ENCODE data around the gene IRX6. TPM values are rescaled to one million over a fixed set of nuclear protein-coding genes. Genes with fewer than 3 reads are reported as not detected.

The IRX6 gene
- total RNA-seq, 1 donor from 2014 or later: 0.49 TPM

DNA sequence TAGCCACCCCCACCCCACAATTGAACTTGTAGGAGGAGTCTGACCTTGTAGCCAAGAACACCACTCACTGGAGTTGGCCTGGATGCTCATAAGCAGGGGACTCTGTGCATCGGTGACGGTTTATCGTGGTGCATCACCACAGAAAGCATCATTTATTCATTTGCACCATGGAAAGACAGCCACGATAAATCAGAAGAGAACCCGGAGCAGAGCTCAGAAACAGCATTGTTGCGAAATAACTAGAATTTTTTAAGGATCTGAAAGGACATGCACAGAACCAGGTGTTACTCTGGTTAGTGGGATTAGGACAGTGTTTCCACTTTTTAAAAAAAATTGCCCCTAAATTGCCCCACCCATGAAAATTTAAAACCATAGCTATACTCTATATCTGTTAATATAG, 44.4 kb upstream of the IRX6 start:
- no peaks in the 10 kb centered on the region for H3K4me1 ChIP-seq
- no peak overlapping the region for H3K4me3 ChIP-seq

DNA sequence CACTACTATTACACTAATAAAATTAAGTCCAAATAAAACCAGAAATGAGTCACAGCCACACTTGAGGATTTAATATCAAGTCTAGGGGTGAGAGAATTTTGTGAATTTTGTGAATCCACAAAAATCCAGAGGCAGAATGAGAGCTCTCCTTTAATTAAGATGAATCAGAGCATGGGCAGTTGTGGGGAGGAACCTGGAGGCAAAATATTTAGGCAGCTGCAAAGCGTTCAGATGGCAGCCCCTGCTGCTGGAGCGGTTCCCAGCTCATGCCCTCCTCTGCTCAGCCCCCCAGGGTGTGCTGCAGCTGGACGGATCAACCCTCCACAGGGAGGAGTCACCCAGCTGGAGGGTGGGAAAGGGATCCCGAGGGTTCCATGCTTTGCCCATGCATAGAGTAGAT, 43.4 kb upstream of the IRX6 start:
- no peaks in the 10 kb centered on the region for H3K4me1 ChIP-seq
- no peaks in the 10 kb centered on the region for H3K9me3 ChIP-seq
- TF ChIP-seq, protein P1, sequence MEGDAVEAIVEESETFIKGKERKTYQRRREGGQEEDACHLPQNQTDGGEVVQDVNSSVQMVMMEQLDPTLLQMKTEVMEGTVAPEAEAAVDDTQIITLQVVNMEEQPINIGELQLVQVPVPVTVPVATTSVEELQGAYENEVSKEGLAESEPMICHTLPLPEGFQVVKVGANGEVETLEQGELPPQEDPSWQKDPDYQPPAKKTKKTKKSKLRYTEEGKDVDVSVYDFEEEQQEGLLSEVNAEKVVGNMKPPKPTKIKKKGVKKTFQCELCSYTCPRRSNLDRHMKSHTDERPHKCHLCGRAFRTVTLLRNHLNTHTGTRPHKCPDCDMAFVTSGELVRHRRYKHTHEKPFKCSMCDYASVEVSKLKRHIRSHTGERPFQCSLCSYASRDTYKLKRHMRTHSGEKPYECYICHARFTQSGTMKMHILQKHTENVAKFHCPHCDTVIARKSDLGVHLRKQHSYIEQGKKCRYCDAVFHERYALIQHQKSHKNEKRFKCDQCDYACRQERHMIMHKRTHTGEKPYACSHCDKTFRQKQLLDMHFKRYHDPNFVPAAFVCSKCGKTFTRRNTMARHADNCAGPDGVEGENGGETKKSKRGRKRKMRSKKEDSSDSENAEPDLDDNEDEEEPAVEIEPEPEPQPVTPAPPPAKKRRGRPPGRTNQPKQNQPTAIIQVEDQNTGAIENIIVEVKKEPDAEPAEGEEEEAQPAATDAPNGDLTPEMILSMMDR (IDR thresholded peaks at IDR 0.05): no peak
- no peak for TF ChIP-seq POLR2AphosphoS5 (IDR thresholded peaks at IDR 0.05; ENCODE audit: insufficient read depth in 1 of 2, low read depth in 1 of 2)
- TF ChIP-seq POLR2A (IDR thresholded peaks at IDR 0.05): no peak
- DNase-seq (ENCODE audit: extremely low spot score in 2 of 2): peak in 1 of 2 donors; percentile 11
- intact Hi-C loops (cut with DNase I): no loop called here
- H3K36me3 ChIP-seq: no peaks in the 10 kb centered on the region
- H3K27me3 ChIP-seq: no peaks in the 10 kb centered on the region
- no peak overlapping the region for H3K4me3 ChIP-seq
- no peak overlapping the region for H3K27ac ChIP-seq

More for the DNA sequence above, 44.4 kb upstream of the IRX6 start:
- intact Hi-C loops (cut with DNase I): no loop called here
- no peaks in the 10 kb centered on the region for H3K9me3 ChIP-seq
- H3K27ac ChIP-seq: no peak overlapping the region
- no peaks in the 10 kb centered on the region for H3K36me3 ChIP-seq
- peak in 1 of 2 donors; percentile 37 for DNase-seq (ENCODE audit: extremely low spot score in 2 of 2)
- TF ChIP-seq POLR2A (IDR thresholded peaks at IDR 0.05): no peak
- H3K27me3 ChIP-seq: no peaks in the 10 kb centered on the region

DNA sequence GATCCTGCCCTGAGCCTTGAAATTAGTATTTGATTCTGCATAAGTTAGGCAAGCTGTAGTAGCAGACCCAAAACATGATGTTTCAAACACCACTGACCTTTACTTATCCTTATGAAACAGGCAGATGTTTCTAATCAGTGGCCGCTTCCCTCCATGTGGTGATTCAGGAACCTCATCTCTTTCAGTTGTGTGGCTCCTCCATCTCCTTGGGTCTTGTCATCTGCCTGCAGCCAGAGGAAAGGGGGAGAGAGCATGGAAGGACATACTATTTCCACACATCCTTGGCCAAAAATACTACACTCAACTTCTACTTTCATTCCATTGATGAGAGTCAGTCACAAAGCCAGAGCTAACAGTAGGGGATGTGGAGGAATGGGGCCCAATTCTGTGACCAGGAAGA, 41.6 kb upstream of the IRX6 start:
- no peaks in the 10 kb centered on the region for H3K27me3 ChIP-seq
- no peak for DNase-seq (ENCODE audit: extremely low spot score in 2 of 2)
- TF ChIP-seq, protein P1 (IDR thresholded peaks at IDR 0.05): no peak
- TF ChIP-seq POLR2AphosphoS5 (IDR thresholded peaks at IDR 0.05; ENCODE audit: insufficient read depth in 1 of 2, low read depth in 1 of 2) (no peak), POLR2A (IDR thresholded peaks at IDR 0.05) (no peak)
- H3K9me3 ChIP-seq: no peaks in the 10 kb centered on the region
- intact Hi-C loops (cut with DNase I): no loop called here
- no peak overlapping the region for H3K4me3 ChIP-seq
- H3K27ac ChIP-seq: no peak overlapping the region
- H3K36me3 ChIP-seq: no peaks in the 10 kb centered on the region
- H3K4me1 ChIP-seq: no peaks in the 10 kb centered on the region

DNA sequence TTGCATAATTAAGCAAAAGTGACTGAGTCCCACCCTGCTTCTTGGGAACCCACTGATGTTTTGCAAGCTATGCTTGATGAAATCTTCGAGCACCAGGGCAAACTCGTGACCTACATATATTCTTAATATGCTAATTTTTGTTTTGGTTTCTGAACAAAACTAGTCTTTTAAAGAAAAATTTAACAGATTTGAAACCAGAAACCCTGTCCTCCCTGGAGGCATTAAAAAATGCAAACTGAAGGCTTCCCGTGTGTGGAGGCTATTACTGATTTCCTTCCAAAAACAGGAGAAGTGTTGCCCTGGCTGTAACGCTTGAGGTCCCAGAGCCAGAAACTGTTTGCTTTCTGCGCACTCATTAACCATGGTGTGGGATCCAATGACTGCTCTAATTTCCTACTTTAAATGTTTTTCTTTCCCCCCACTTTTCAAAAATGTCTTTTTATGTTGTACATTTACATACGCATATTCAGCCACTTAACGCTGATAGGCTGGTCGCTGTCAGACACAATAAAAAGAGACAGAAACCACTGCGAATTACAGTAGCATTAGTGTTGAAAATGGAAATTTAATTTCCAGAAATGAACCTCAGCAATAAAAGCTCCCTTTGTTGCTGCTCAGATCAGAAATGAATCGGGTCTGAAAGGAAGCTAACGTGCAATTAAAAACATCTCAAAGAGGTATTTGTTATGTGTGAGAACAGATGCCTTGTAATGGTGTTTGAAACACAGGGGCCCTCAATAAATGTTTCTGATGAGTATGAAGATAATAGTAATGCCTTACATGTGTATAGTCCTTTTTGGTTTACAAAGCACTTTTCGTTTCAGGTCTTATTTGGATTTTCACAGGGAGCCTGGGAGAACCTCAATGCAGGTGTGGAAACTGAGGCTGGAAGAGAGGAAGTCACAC, 39.9 kb upstream of the IRX6 start:
- no peak overlapping the region for H3K27ac ChIP-seq
- H3K4me3 ChIP-seq: no peak overlapping the region
- H3K36me3 ChIP-seq: no peaks in the 10 kb centered on the region
- no peaks in the 10 kb centered on the region for H3K9me3 ChIP-seq
- no peaks in the 10 kb centered on the region for H3K27me3 ChIP-seq
- no peak for DNase-seq (ENCODE audit: extremely low spot score in 2 of 2)
- TF ChIP-seq POLR2AphosphoS5 (IDR thresholded peaks at IDR 0.05; ENCODE audit: insufficient read depth in 1 of 2, low read depth in 1 of 2) (no peak), POLR2A (IDR thresholded peaks at IDR 0.05) (no peak)
- TF ChIP-seq, protein P1 (IDR thresholded peaks at IDR 0.05): no peak
- H3K4me1 ChIP-seq: no peaks in the 10 kb centered on the region
- intact Hi-C loops (cut with DNase I): no loop called here

DNA sequence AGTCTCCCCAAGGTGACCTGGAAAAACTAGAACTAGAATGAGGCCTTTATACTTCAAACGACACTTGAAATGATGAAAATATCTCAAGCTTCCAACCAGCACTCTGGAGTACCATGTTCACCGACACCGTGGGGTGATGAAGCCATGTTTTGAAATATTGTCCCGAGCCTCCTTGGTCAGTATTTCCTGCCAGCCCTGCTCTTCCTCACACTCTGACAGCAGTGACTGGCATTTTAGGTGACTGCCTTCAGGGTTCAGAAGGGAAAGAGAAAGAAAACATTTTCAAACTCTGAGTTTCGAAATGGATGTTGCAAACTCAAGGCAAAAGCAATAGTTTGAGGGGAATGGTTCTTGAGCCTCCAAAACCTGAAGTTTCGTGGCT, 39.3 kb upstream of the IRX6 start:
- Histone ChIP-seq H3K27ac (no peak overlapping the region), H3K36me3 (no peaks in the 10 kb centered on the region), H3K27me3 (no peaks in the 10 kb centered on the region), H3K4me1 (no peaks in the 10 kb centered on the region), H3K9me3 (no peaks in the 10 kb centered on the region), H3K4me3 (no peak overlapping the region)
- TF ChIP-seq, protein P1 (IDR thresholded peaks at IDR 0.05): no peak
- no peak for TF ChIP-seq POLR2AphosphoS5 (IDR thresholded peaks at IDR 0.05; ENCODE audit: insufficient read depth in 1 of 2, low read depth in 1 of 2)
- TF ChIP-seq POLR2A (IDR thresholded peaks at IDR 0.05): no peak
- peak in 1 of 2 donors; percentile 20 for DNase-seq (ENCODE audit: extremely low spot score in 2 of 2)
- intact Hi-C loops (cut with DNase I): no loop called here

Data from vagina (tissue), 2 donors.